Ascending aorta (tissue), 2 donors: ENCODE results near the gene DCAF10. TPM values are rescaled to one million over a fixed set of nuclear protein-coding genes. Genes with fewer than 3 reads are reported as not detected.

Source experiments
- DNase-seq, 2 donors: peaks; one replicate each; pipeline ENCODE4 v3.0.0-alpha.2; 2019; ENCODE audit warnings: low spot score in 2 of 2
- H3K27ac ChIP-seq, 2 donors: fragments of 200-600 bp; sonication (generic); one replicate each; pipeline ENCODE4 v1.5.1; 2016 to 2017; ENCODE audit warnings: mild to moderate bottlenecking in 1 of 2
- H3K27me3 ChIP-seq: fragments of 200-600 bp; sonication (generic); one replicate; pipeline ENCODE4 v1.5.1; 2017
- H3K36me3 ChIP-seq, 2 donors: fragments of 200-600 bp; sonication (generic); one replicate each; pipeline ENCODE4 v1.5.1; 2016
- H3K4me1 ChIP-seq, 2 donors: fragments of 200-600 bp; sonication (generic); one replicate each; pipeline ENCODE4 v1.5.1; 2016 to 2017; ENCODE audit warnings: mild to moderate bottlenecking in 1 of 2
- H3K4me3 ChIP-seq, 2 donors: fragments of 200-600 bp; sonication (generic); one replicate each; pipeline ENCODE4 v1.5.1; 2016 to 2017; ENCODE audit warnings: mild to moderate bottlenecking in 1 of 2
- H3K9me3 ChIP-seq, 2 donors: fragments of 200-600 bp; sonication (generic); one replicate each; pipeline ENCODE4 v1.5.1; 2016
- intact Hi-C: fragments of 100-400 bp; cut with DNase I; formaldehyde crosslinking; loops from one replicate; pipeline ENCODE4 v1.15.1; 2023
- total RNA-seq: library from RNA; depleted of rRNA; stranded (reverse); fragments of >200 nt; gene quantifications from one replicate; pipeline ENCODE4 v1.1.0, GENCODE V29; 2016
- TF ChIP-seq, protein P1 (sequence below), 3 experiments: fragments of 200-600 bp in 2 of 3; fragments of 450-650 bp in 1 of 3; sonication (generic) in 2 of 3; IDR thresholded peaks; one replicate each; pipeline ENCODE4 v1.5.1; 2016 to 2019; ENCODE audit warnings: antibody characterized with exemption in 3 of 3, mild to moderate bottlenecking in 1 of 3, moderate library complexity in 1 of 3

Gene DCAF10
- total RNA-seq, 1 donor from 2014 or later: 23.5 TPM

DNA sequence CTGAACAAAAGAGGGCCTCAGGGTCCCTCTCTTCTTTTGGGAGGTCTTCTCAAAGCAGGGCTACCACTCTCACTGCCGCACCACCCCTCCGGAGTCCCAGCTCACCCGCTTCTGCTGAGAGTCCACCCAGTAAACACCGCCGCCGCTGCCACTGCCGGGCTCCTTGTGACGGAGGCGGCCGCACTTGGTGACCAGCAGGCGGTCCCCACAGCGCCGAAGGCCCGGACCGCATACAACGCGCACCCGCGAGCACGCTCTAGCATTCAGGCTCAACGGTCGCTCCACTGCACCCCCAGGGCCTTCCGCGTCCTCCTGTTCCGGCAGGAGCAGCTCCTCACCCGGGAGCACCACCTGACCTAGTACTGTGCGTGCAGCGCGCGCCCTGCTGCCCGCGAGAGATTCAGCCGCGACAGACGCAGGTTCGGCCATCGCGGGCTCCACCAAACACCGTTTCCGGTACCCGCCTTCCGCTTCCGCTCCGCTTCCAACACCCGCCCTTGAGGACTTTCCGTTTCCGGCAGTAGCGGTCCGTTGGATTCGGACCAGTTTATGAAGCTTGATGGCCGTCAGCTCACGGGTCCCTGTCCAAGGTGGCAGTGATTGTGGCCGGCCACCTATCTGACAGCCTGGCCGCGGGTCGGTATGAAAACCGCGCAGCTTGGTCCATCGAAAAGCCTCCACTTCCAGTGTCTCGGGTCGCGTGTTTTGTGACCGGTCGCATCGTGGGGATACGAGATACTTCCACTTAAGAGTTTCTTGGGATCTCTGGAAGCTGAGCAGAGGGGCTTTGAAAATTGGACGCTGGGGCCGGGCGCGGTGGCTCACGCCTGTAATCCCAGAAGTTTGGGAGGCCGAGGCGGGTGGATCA lies 15.7 kb upstream of the DCAF10 start, which contains the start of gene EXOSC3:
Gene EXOSC3 (minus strand): TSS at position 449 of the 868 bp plus-strand sequence. CDS start 20 bp downstream, at position 429.
- peaks cover 8 to 32% of the 10 kb centered on the region in 2 donors for H3K36me3 ChIP-seq
- H3K27ac ChIP-seq: peak within 1 kb of the TSS; percentile 78 to 81
- no peaks in the 10 kb centered on the region for H3K27me3 ChIP-seq
- intact Hi-C loops: loop anchor here (1.0 to 10.0 kb wide), 3 partner anchors 15 to 190 kb away; partner anchors contain the start of genes DCAF10, SLC25A51 and TOMM5
- peaks cover 0 to 10% of the 10 kb centered on the region in 2 donors for H3K4me1 ChIP-seq
- peak; percentile 23 to 93 for DNase-seq
- TF ChIP-seq, protein P1, sequence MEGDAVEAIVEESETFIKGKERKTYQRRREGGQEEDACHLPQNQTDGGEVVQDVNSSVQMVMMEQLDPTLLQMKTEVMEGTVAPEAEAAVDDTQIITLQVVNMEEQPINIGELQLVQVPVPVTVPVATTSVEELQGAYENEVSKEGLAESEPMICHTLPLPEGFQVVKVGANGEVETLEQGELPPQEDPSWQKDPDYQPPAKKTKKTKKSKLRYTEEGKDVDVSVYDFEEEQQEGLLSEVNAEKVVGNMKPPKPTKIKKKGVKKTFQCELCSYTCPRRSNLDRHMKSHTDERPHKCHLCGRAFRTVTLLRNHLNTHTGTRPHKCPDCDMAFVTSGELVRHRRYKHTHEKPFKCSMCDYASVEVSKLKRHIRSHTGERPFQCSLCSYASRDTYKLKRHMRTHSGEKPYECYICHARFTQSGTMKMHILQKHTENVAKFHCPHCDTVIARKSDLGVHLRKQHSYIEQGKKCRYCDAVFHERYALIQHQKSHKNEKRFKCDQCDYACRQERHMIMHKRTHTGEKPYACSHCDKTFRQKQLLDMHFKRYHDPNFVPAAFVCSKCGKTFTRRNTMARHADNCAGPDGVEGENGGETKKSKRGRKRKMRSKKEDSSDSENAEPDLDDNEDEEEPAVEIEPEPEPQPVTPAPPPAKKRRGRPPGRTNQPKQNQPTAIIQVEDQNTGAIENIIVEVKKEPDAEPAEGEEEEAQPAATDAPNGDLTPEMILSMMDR (IDR thresholded peaks at IDR 0.05): peak in 1 of 3 experiments; percentile 13
- no peaks in the 10 kb centered on the region for H3K9me3 ChIP-seq
- H3K4me3 ChIP-seq: peak within 1 kb of the TSS; percentile 89 to 90

DNA sequence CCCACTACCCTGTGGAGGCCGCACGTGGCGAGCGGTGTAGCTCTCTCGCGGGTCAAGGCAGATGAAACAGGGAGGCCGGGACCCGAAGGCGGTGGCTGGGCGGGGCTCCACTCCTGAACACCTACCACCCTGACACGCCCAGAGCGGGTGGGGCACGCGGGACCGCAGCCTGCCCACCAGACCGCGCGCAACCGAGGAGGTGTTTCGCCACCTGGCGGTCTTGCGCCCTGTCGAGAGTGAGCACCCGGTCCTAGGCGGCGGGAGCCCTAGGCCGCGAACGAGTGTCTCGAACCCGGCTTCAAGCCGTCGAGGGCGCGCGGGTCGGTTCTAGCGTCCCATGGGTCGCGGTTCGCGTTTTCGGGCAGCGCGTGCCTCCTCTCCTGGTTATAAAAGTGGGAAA lies 13.5 kb upstream of the DCAF10 start:
- Histone ChIP-seq H3K27me3 (no peaks in the 10 kb centered on the region), H3K27ac (no peak overlapping the region), H3K4me3 (no peak overlapping the region), H3K36me3 (peaks cover 3 to 13% of the 10 kb centered on the region in 2 donors), H3K4me1 (peaks cover 0 to 10% of the 10 kb centered on the region in 2 donors), H3K9me3 (no peaks in the 10 kb centered on the region)
- intact Hi-C loops: loop anchor here (10.0 kb wide), 2 partner anchors 118 to 192 kb away; partner anchors contain the start of genes SLC25A51 and TOMM5
- no peak for DNase-seq
- TF ChIP-seq, protein P1 (IDR thresholded peaks at IDR 0.05): no peak

DNA sequence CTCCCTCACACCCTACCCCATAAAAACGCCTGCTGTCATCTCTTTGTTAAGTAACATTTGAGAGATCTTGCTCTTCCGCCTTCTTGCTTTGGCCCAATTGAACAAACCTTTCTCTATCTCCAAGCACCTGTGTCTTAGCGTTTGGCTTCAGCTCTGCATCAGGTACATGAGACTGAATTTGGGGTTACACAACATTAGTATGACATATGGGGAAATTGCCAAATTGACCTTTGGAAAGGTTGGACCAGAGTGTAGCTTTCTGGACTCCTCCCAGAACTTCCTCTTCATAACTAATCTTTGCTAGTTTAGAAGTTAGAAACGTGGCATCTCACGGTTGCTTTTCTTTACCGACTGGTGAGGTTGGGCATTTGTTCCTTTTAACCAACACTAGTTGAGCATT lies 12.3 kb upstream of the DCAF10 start:
- intact Hi-C loops: loop anchor here (10.0 kb wide), 2 partner anchors 116 to 194 kb away; partner anchors contain the start of genes SLC25A51 and TOMM5

DNA sequence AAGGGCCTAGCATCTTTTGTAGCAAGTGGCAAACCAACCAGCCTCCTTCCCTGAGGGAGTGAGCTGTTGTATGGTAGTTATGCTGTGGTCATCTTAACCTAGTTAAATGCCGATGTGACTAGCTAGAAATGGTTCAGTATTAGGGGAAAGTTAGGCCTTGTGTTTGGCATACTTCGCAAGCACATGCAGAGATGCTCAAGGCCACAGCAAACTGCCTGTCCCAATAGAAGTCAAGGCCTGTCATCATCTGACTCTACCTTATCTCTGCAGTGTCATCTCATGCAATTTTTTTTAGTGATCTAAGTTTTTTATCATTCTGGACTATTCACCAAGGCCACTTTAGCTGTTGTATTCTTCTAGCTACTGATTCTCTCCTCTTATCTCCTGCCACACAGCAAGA lies 10.5 kb upstream of the DCAF10 start:
- TF ChIP-seq, protein P1 (IDR thresholded peaks at IDR 0.05): no peak
- no peaks in the 10 kb centered on the region for H3K9me3 ChIP-seq
- no peaks in the 10 kb centered on the region for H3K27me3 ChIP-seq
- no peak overlapping the region for H3K27ac ChIP-seq
- H3K36me3 ChIP-seq: no peaks in the 10 kb centered on the region
- H3K4me3 ChIP-seq: no peak overlapping the region
- no peaks in the 10 kb centered on the region for H3K4me1 ChIP-seq
- intact Hi-C loops: no loop called here
- DNase-seq: no peak

More for the DNA sequence above, 12.3 kb upstream of the DCAF10 start:
- H3K9me3 ChIP-seq: no peaks in the 10 kb centered on the region
- no peak for DNase-seq
- no peak overlapping the region for H3K4me3 ChIP-seq
- H3K36me3 ChIP-seq: peaks cover under 1 to 2% of the 10 kb centered on the region in 2 donors
- TF ChIP-seq, protein P1 (IDR thresholded peaks at IDR 0.05): no peak
- no peak overlapping the region for H3K27ac ChIP-seq
- peaks cover 0 to 7% of the 10 kb centered on the region in 2 donors for H3K4me1 ChIP-seq
- no peaks in the 10 kb centered on the region for H3K27me3 ChIP-seq

DNA sequence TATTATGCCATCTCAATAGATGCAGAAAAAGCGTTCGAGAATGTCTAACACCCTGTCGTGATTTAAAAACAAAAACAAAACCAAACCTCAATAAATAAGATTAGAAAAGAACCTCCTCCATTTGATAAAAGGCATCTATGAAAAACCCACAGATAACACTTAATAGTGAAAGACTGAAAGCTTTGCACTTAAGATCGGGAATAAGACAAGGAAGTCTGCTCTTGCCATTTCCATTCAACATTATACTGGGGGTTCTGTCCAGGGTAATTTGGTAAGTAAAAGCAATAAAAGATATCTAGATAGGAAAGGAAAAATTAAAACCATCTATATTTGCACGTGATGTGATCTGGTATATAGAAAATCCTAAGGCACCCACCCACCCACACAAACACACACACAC lies 8.5 kb upstream of the DCAF10 start:
- Histone ChIP-seq H3K27ac (no peak overlapping the region), H3K36me3 (no peaks in the 10 kb centered on the region), H3K27me3 (no peaks in the 10 kb centered on the region), H3K9me3 (no peaks in the 10 kb centered on the region), H3K4me3 (no peak overlapping the region), H3K4me1 (no peaks in the 10 kb centered on the region)
- TF ChIP-seq, protein P1 (IDR thresholded peaks at IDR 0.05): no peak
- DNase-seq: no peak
- intact Hi-C loops: no loop called here
